GM10266 (cell line): ENCODE measurements around the gene GPR35.
A peak's percentile ranks its signal among the peaks of the same experiment; 100 is the strongest.

Experiments
- DNase-seq: peaks from one replicate; pipeline ENCODE4 v3.0.0; 2012; ENCODE audit errors: extremely low spot score
- CTCF ChIP-seq: IDR thresholded peaks from 2 replicates; pipeline ENCODE4 v1.5.1; 2012; ENCODE audit warnings: mild to moderate bottlenecking, low read depth; ENCODE audit not compliant: control insufficient read depth, insufficient read depth; ENCODE audit errors: missing control alignments

GPR35 gene

GRCh38 chr2:240585681-240586197, 39.5 kb upstream of the GPR35 start:
- DNase-seq: no peak
- no peak for TF ChIP-seq CTCF

GRCh38 chr2:240586198-240586918, 38.9 kb upstream of the GPR35 start, which contains the start of gene CAPN10:
Gene CAPN10 (plus strand): TSS chr2:240586734. CDS start chr2:240586912, 178 bp downstream.
- no peak for TF ChIP-seq CTCF
- peak; percentile 97 for DNase-seq

GRCh38 chr2:240586919-240587800, 38.1 kb upstream of the GPR35 start:
- no peak for TF ChIP-seq CTCF
- DNase-seq: peak; percentile 62

- no peak for TF ChIP-seq CTCF
- DNase-seq: no peak
Measured at GRCh38 chr2:240588006-240588655, 37.1 kb upstream of the GPR35 start.

- DNase-seq: no peak
- TF ChIP-seq CTCF: no peak
Measured at GRCh38 chr2:240588669-240589068, 36.6 kb upstream of the GPR35 start.

GRCh38 chr2:240589375-240589774, 35.9 kb upstream of the GPR35 start:
- DNase-seq: no peak
- no peak for TF ChIP-seq CTCF
